HFFc6 (cell line): ENCODE data around the gene TSPAN18. TPM values are rescaled to one million over a fixed set of nuclear protein-coding genes. Genes with fewer than 3 reads are reported as not detected.

Source experiments
- DNase-seq: peaks from one replicate; pipeline ENCODE4 v3.0.0-alpha.2; 2018
- H3K27ac Mint-ChIP-seq: 2 replicates; pipeline ENCODE4 v1.8.0; 2020; ENCODE audit warnings: mild to moderate bottlenecking, mixed read lengths
- H3K27me3 Mint-ChIP-seq: 2 replicates; pipeline ENCODE4 v1.8.0; 2021; ENCODE audit warnings: mild to moderate bottlenecking, moderate library complexity, mixed read lengths; ENCODE audit not compliant: insufficient read depth
- H3K36me3 Mint-ChIP-seq: 2 replicates; pipeline ENCODE4 v1.8.0; 2021; ENCODE audit warnings: low read depth, mixed read lengths
- H3K4me1 Mint-ChIP-seq: 2 replicates; pipeline ENCODE4 v1.8.0; 2020; ENCODE audit warnings: low read depth, mixed read lengths
- H3K4me3 Mint-ChIP-seq: 2 replicates; pipeline ENCODE4 v1.8.0; 2020; ENCODE audit warnings: mild to moderate bottlenecking, moderate library complexity, mixed read lengths
- H3K9me3 Mint-ChIP-seq: 2 replicates; pipeline ENCODE4 v1.8.0; 2020; ENCODE audit warnings: mild to moderate bottlenecking, mixed read lengths
- total RNA-seq, 6 experiments: library from RNA; stranded (reverse); fragmentation: NEBNext Ultra II Directional; extraction: Animal tissue kit (Norgen Biotek cat#: 25700); gene quantifications; 2 replicates in 1 of 6; 3 replicates in 5 of 6; pipeline ENCODE4 v1.2.3, GENCODE V29; 2021
- TF ChIP-seq, protein P1 (sequence below): fragments of 200-600 bp; sonication (generic); IDR thresholded peaks from 2 replicates; pipeline ENCODE4 v1.5.0; 2021; ENCODE audit warnings: antibody characterized with exemption, mild to moderate bottlenecking

The TSPAN18 gene
- total RNA-seq, 6 experiments from 2014 or later, result 0.09 TPM; not detected in 5

DNA sequence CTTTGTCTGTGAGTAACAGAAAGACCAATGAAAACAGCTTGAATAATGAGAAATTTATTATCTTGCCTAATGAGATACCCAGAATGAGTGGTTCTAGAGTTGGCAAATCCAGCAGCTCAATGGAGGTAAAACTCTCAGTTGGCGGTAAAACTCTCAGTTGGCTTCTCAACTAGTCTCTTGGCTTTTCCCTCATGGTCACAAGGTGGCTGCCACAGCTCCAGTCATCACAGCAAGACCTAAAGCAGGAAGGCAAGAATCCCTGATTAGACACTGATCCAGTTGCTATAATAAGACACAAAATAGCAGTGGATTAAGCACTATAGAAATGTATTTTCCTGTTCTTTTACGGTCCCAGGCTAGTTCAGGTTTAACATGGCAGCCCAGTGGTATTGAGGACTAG is 37.5 kb upstream of the TSPAN18 start:
- TF ChIP-seq, protein P1, sequence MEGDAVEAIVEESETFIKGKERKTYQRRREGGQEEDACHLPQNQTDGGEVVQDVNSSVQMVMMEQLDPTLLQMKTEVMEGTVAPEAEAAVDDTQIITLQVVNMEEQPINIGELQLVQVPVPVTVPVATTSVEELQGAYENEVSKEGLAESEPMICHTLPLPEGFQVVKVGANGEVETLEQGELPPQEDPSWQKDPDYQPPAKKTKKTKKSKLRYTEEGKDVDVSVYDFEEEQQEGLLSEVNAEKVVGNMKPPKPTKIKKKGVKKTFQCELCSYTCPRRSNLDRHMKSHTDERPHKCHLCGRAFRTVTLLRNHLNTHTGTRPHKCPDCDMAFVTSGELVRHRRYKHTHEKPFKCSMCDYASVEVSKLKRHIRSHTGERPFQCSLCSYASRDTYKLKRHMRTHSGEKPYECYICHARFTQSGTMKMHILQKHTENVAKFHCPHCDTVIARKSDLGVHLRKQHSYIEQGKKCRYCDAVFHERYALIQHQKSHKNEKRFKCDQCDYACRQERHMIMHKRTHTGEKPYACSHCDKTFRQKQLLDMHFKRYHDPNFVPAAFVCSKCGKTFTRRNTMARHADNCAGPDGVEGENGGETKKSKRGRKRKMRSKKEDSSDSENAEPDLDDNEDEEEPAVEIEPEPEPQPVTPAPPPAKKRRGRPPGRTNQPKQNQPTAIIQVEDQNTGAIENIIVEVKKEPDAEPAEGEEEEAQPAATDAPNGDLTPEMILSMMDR, result no peak
- no peaks in the 10 kb centered on the region for H3K4me1 Mint-ChIP-seq
- H3K36me3 Mint-ChIP-seq, result no peaks in the 10 kb centered on the region
- no peak for DNase-seq
- no peaks in the 10 kb centered on the region; the same call in 1 of the 2 replicates for H3K9me3 Mint-ChIP-seq
- H3K4me3 Mint-ChIP-seq, result no peak overlapping the region
- H3K27me3 Mint-ChIP-seq, result peaks cover 47% of the 10 kb centered on the region
- no peak overlapping the region for H3K27ac Mint-ChIP-seq

DNA sequence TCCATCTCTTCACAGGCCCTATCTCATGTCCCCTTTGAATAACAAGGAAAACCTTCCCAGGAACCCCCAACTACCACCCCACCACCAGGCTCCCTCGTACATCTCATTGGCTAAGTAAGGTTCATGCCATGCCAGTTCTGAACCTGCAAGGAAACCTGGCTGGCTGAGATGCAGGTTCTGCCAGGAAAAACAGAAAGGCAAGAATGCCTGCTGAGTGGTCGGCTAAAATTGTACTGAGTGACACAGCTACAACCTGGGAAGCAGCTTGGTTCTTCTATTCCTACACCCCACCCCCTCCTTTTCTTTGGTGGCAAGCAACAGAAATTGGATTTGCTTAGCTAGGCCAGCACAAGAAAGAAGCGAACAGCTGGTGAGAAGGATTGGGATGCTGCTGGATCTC is 36.1 kb upstream of the TSPAN18 start:
- peaks cover 57% of the 10 kb centered on the region for H3K27me3 Mint-ChIP-seq
- H3K4me1 Mint-ChIP-seq, result no peaks in the 10 kb centered on the region
- TF ChIP-seq, protein P1, result no peak
- H3K9me3 Mint-ChIP-seq, result no peaks in the 10 kb centered on the region; the same call in 1 of the 2 replicates
- H3K4me3 Mint-ChIP-seq, result no peak overlapping the region
- H3K36me3 Mint-ChIP-seq, result no peaks in the 10 kb centered on the region
- no peak for DNase-seq
- H3K27ac Mint-ChIP-seq, result no peak overlapping the region

DNA sequence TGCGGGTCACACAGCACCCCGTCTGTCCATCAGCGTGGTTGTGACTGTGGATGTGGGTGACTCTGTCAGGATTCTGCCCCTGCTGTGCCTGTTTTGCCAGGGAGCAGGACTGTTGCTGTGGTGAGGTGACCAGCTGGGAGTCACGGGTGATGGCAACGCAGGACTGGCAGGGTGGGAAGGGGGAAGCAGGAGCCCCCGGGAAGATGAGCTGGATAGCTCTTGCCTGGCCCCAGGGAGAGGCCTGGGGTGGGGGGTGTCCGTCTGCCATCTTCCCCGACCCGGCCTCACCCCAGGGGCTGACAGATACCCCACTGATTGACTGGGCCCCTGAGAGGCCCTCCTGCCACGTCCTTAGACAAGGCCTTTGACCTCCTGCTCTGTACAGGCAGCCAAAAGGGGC is 34.3 kb upstream of the TSPAN18 start:
- Mint-ChIP-seq H3K4me1 (no peaks in the 10 kb centered on the region), H3K4me3 (no peak overlapping the region), H3K9me3 (no peaks in the 10 kb centered on the region; the same call in 1 of the 2 replicates), H3K27me3 (peaks cover 42% of the 10 kb centered on the region), H3K36me3 (no peaks in the 10 kb centered on the region), H3K27ac (no peak overlapping the region)
- no peak for DNase-seq
- TF ChIP-seq, protein P1, result no peak

DNA sequence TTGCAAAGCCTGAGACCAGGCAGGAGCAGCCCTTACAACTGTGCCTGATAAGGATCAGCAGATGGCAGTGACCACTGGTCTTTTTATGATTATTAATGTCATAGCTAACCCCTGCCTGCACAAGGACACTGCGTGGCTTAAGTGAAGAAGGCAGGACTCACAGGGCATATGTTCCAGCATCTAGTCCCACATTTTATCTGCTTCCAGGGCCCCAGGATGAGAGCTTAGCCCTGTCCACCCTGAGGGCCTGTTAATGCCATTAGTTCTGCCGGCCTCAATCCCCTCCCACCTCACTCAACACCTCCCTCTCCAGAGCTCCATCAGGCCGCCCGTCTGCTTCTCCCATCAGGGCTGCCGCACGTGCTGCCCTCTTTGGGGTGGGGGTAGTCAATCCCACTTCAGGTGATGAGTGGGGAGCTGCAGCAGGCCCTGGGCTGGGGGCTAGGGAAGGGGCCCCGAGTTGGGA is 33.1 kb upstream of the TSPAN18 start:
- H3K27ac Mint-ChIP-seq, result no peak overlapping the region
- no peak for DNase-seq
- TF ChIP-seq, protein P1, result no peak
- H3K27me3 Mint-ChIP-seq, result peaks cover 37% of the 10 kb centered on the region
- no peaks in the 10 kb centered on the region for H3K36me3 Mint-ChIP-seq
- no peaks in the 10 kb centered on the region; the same call in 1 of the 2 replicates for H3K9me3 Mint-ChIP-seq
- H3K4me1 Mint-ChIP-seq, result no peaks in the 10 kb centered on the region
- H3K4me3 Mint-ChIP-seq, result no peak overlapping the region

DNA sequence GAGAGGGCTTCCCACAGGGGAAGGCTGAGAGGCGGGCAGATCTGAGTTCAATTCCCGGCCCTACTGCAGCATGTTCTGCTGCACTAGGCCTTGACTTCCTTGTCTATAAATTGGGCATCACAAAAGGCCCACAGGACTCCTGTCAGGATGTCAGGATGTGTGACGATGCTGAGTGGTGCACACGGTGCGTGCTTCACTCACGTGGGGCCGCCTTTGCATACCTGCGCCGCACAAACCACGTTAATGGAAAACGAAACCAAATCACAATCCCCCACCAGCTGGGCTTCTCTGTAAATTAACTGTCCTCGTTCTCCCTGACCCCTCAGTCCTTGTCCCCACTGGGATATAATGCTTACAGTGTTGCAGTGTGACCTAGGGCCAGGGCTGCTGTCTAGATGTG is 32.3 kb upstream of the TSPAN18 start:
- Mint-ChIP-seq H3K4me3 (no peak overlapping the region; the same call in 1 of the 2 replicates), H3K27ac (no peak overlapping the region)

More for the DNA sequence above, 32.3 kb upstream of the TSPAN18 start:
- no peaks in the 10 kb centered on the region for H3K4me1 Mint-ChIP-seq
- no peaks in the 10 kb centered on the region for H3K36me3 Mint-ChIP-seq
- DNase-seq, result no peak
- no peaks in the 10 kb centered on the region; the same call in 1 of the 2 replicates for H3K9me3 Mint-ChIP-seq
- peaks cover 33% of the 10 kb centered on the region for H3K27me3 Mint-ChIP-seq
- TF ChIP-seq, protein P1, result no peak
